HepG2 (cell line): ENCODE results near the gene WFDC11.

Source experiments
- BRCA1 ChIP-seq: sonication (generic); formaldehyde crosslinking; IDR thresholded peaks from 2 replicates; pipeline ENCODE4 v1.4.0; 2020; ENCODE audit warnings: missing genetic modification reagents
- RNF2 ChIP-seq: fragments of 450-650 bp; conservative IDR thresholded peaks from 2 replicates; pipeline ENCODE4 v1.6.1; 2016; ENCODE audit warnings: low read depth
- SRF ChIP-seq: IDR thresholded peaks from 2 replicates; pipeline ENCODE4 v1.6.1; 2011; ENCODE audit warnings: mild to moderate bottlenecking, low read depth, low read length, moderate library complexity
- TF ChIP-seq, protein P1 (sequence below): sonication (generic); formaldehyde crosslinking; IDR thresholded peaks from 2 replicates; pipeline ENCODE4 v1.4.0; 2020; ENCODE audit warnings: mild to moderate bottlenecking, missing genetic modification reagents
- TF ChIP-seq, protein P2 (sequence below): sonication (generic); formaldehyde crosslinking; IDR thresholded peaks from 2 replicates; pipeline ENCODE4 v1.8.0; 2022; ENCODE audit warnings: missing genetic modification reagents, mild to moderate bottlenecking, inconsistent platforms, borderline replicate concordance
- TF ChIP-seq, protein P3 (sequence below), 2 experiments: IDR thresholded peaks; 2 replicates each; pipeline ENCODE4 v1.6.1; 2011 to 2012; ENCODE audit warnings: low read length in 2 of 2, borderline replicate concordance in 1 of 2, low read depth in 1 of 2, mild to moderate bottlenecking in 1 of 2, moderate library complexity in 1 of 2
- TF ChIP-seq, protein P4 (sequence below): sonication (generic); formaldehyde crosslinking; IDR thresholded peaks from 2 replicates; pipeline ENCODE4 v1.8.1; 2022; ENCODE audit warnings: mild to moderate bottlenecking, missing genetic modification reagents

DNA sequence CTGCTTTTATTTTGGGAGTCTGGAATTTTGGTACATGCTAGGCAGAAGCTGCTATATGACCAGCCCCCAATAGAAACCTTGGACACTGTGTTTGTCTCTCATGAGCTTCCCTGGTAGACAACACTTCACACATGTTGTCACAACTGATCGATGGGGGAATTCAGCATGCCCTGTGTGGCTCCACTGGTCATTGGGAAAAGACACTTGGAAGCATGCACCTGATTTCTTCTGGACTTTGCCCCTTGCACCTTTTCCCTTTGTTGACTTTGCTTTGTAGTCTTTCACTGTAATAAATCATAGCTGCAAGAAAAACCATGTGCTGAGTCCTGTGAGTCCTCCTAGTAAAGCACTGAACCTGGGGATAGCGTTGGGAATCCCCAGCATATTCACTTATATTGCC is 48.4 kb downstream of the WFDC11 start:
- no peak for TF ChIP-seq SRF
- TF ChIP-seq, protein P1, sequence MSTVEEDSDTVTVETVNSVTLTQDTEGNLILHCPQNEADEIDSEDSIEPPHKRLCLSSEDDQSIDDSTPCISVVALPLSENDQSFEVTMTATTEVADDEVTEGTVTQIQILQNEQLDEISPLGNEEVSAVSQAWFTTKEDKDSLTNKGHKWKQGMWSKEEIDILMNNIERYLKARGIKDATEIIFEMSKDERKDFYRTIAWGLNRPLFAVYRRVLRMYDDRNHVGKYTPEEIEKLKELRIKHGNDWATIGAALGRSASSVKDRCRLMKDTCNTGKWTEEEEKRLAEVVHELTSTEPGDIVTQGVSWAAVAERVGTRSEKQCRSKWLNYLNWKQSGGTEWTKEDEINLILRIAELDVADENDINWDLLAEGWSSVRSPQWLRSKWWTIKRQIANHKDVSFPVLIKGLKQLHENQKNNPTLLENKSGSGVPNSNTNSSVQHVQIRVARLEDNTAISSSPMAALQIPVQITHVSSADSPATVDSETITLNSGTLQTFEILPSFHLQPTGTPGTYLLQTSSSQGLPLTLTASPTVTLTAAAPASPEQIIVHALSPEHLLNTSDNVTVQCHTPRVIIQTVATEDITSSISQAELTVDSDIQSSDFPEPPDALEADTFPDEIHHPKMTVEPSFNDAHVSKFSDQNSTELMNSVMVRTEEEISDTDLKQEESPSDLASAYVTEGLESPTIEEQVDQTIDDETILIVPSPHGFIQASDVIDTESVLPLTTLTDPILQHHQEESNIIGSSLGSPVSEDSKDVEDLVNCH (CRISPR knock-in tag) = no peak
- no peak for TF ChIP-seq RNF2
- no peak for TF ChIP-seq BRCA1
- TF ChIP-seq, protein P2, sequence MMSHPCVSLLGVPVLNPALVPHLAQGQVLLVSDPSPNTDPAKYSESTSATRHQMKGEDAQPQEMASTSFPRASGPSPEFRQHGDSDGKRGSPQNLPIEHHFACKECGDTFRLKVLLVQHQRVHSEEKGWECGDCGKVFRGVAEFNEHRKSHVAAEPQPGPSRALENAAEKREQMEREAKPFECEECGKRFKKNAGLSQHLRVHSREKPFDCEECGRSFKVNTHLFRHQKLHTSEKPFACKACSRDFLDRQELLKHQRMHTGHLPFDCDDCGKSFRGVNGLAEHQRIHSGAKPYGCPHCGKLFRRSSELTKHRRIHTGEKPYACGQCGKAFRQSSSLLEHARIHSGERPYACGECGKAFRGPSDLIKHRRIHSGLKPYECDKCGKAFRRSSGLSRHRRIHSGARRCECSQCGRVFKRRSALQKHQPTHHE (CRISPR knock-in tag) = no peak
- TF ChIP-seq, protein P3, sequence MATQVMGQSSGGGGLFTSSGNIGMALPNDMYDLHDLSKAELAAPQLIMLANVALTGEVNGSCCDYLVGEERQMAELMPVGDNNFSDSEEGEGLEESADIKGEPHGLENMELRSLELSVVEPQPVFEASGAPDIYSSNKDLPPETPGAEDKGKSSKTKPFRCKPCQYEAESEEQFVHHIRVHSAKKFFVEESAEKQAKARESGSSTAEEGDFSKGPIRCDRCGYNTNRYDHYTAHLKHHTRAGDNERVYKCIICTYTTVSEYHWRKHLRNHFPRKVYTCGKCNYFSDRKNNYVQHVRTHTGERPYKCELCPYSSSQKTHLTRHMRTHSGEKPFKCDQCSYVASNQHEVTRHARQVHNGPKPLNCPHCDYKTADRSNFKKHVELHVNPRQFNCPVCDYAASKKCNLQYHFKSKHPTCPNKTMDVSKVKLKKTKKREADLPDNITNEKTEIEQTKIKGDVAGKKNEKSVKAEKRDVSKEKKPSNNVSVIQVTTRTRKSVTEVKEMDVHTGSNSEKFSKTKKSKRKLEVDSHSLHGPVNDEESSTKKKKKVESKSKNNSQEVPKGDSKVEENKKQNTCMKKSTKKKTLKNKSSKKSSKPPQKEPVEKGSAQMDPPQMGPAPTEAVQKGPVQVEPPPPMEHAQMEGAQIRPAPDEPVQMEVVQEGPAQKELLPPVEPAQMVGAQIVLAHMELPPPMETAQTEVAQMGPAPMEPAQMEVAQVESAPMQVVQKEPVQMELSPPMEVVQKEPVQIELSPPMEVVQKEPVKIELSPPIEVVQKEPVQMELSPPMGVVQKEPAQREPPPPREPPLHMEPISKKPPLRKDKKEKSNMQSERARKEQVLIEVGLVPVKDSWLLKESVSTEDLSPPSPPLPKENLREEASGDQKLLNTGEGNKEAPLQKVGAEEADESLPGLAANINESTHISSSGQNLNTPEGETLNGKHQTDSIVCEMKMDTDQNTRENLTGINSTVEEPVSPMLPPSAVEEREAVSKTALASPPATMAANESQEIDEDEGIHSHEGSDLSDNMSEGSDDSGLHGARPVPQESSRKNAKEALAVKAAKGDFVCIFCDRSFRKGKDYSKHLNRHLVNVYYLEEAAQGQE (IDR thresholded peaks at IDR 0.05; ENCODE audit: borderline replicate concordance in 1 of 2, low read depth in 1 of 2, low read length in 2 of 2) = no peak
- TF ChIP-seq, protein P4, sequence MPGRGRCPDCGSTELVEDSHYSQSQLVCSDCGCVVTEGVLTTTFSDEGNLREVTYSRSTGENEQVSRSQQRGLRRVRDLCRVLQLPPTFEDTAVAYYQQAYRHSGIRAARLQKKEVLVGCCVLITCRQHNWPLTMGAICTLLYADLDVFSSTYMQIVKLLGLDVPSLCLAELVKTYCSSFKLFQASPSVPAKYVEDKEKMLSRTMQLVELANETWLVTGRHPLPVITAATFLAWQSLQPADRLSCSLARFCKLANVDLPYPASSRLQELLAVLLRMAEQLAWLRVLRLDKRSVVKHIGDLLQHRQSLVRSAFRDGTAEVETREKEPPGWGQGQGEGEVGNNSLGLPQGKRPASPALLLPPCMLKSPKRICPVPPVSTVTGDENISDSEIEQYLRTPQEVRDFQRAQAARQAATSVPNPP (CRISPR knock-in tag) = no peak
